ENCODE data around the gene AKAP13.

Gene AKAP13

DNA sequence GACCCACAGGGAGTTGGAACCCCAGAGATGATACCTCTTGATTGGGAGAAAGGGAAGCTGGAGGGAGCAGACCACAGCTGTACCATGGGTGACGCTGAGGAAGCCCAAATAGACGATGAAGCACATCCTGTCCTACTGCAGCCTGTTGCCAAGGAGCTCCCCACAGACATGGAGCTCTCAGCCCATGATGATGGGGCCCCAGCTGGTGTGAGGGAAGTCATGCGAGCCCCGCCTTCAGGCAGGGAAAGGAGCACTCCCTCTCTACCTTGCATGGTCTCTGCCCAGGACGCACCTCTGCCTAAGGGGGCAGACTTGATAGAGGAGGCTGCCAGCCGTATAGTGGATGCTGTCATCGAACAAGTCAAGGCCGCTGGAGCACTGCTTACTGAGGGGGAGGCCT, 201.1 kb downstream of the AKAP13 start:
- peak; percentile 32 for DNase-seq

DNA sequence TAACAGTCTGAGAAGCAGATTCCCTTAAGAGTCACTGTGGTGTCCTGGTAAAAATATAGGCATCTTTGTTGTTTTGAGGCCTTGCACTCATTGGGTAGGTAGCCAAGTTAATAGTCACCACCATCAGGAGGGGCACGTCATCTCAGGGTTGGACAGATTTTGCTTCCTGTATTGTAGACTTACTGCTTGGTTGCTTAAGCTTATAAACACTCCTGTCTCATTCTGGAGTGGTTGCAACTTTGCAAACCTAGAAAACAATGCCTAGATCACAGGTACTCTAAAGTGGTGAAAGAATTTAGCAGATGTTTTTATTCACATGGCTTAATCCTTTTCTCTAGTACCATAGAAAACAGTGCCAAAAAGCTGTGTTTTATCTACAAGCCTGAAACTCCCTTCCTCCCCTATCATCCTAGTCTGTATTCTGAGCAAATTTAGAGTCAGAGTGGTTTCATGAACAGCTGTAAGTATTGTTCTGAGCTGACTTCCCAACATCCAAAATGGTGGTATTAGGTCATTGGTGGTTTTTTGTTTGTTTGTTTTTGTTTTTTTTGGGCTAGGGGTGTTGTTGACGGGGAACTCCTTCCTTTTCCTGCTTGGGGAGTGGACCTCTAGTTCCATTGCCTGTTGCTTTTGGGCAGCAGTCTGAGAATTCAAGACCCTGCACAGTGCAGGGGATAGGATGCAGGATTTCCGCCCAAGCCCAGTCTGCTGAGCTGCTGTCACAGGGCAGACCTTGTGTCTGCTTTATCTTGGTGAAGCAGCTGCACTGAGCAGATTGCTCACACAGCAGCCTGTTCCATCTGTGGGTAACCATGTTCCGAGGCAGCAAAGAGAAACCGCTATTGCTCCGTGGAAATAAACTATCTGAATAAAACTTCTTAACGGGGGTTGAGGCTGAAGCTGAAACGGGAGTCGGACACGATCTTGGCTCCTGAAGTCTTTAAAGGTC, 202.0 kb downstream of the AKAP13 start:
- peak; percentile 60 for DNase-seq

DNA sequence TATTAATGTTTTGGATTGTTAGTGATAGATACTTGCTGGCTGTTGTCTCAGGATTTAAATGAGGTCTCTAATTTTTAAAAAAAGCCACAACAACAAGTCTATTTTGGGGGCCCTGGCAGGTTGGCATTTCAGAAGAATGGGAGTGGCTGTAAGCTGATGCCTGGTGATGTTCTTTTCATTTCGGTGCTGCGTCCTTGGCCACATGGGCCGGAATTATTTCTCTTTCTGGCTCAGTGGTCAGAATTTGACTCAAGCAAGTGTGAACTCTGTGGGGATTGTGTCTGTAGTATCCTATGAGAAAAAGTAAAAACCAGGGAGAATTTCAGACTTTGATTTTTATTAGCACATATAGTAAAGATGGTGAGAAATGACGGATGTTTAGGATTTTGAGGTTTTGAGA, 203.0 kb downstream of the AKAP13 start:
- DNase-seq: no peak

DNA sequence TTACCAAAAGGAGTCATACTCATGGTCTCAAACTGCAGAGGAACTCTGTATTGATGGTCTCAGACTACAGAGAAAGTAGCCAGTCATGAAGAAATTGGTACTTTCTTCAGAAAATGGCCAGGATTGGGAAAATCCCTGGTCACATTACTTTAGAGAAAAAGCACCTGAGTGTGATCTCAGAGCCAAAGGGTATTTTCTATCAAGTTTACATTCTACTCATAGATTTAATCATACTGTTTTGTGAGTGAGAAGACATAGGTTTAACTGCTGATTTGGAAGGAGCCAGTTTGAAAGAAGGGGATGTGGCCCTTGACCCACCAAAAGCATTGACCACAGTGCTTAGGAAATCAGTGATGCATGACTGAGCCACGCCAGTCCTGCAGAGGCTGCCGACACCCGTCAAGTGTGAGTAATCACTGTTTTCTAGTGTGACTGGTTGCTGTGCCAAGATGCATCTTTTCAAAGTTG, 203.6 kb downstream of the AKAP13 start:
- DNase-seq: no peak

DNA sequence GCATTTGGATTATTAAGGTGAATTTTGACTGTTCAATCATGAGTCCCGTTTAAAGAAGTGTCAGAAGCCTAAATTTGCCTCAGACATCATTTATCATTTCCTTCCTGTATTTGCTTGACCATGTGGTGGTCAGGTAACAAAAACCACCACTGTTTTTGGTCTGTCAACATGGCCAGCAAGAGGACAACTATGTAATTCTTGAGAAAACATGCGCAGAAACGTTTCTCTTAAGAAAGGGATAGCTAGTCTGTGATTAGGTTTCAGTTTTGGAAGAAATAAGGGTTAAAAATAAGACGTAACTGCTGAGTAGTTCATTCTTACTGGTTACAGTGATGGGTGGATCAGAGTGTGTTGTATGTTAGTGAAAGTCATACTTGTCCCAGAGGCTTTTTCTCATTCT, 204.5 kb downstream of the AKAP13 start:
- DNase-seq: no peak

DNA sequence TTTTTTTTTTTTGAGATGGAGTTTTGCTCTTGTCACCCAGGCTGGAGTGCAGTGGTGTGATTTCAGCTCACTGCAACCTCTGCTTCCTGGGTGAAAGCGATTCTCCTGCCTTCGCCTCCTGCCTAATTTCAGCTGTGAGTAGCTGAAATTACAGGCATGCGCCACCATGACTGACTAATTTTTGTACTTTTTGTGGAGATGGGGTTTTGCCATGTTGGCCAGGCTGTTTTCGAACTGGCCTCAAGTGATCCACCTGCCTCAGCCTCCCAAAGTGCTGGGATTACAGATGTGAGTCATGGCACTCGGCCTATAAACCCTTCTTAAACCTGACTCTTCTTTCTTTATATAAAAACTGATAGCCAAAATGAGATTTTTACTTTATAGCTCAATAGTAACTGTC, 205.8 kb downstream of the AKAP13 start:
- DNase-seq: peak; percentile 36

DNA sequence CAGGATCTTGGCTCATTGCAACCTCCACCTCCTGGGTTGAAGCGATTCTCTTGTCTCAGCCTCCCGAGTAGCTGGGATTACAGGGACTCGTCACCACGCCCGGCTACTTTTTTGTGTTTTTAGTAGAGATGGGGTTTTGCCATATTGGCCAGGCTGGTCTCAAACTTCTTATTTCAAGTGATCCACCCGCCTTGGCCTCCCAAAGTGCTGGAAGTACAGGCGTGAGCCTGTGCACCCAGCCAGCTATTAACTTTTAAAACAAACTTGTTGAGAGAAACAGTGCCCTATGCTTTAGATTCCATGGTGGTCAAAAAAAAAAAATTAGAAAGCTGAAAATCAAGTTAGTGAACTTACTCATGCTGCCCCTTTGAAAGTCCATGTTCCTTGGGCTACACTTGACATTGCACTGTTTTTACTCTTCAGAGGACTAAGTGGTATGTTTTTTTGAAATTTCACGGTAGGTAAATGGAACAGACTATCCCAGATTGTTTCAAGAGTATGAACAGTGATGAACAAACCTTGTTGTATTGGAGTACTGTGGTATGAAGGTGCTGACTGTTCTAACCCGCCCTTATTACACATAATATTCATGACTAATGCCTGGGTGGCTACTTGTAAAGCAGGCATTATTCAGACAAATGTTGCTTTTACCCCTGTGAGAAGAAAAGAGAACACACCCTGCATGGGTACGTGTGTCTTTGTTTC, 207.5 kb downstream of the AKAP13 start:
- no peak for DNase-seq

DNA sequence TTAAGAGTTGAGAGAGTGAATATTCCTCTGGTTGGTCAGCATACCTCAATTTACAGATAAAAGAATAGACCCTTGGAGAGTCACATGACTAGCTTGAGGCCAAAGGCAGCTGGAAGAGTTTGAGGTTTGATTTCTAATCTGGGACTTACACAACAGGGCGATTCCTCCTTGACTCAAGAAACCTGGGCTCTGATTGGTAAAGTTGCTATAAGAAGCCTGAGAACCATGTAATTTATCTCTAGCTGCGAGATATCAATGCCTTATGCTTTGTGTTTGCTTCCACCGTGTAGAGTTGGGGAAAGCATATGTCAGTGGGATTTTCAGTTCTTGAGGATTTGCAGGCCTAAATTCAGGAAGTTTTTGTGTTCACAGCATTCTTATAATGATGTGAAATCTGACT, 208.3 kb downstream of the AKAP13 start:
- DNase-seq: no peak

DNA sequence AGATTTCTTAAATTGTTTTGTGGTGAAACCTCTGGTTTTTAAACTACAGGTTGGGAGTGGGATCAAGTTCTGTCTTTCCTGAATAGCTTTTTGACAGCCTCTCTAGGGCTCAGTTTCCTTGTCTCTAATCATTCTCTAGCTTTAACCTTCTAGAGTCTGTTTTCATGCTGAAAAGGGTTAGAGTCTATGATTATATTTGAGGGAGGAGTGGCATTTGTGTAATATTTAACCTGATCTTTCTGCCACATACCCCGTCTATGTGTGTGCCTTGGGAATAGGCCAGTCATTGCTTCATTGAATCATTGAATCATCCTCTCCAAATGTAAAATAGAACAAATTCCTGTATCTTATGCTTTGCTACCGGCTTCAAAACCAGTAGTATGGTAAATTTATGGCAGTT, 209.4 kb downstream of the AKAP13 start:
- no peak for DNase-seq

DNA sequence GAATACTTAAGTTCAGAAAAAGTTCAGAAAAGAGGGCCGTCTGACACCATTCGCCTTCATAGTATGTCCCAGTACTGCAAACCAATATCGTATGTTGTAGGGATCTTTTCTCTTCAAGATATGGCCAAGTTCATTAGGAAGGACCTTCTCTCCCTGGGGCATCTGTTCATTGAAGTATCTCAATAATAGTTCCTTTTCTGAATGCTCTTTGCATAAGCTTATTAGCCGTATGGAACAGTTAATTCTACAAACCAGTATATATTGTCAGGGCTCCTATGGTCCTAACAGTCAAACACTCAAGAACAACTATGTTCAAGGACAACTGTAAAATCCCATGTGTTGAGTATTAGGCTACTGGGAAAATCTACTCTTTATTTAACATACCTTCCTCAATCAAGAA, 211.2 kb downstream of the AKAP13 start:
- no peak for DNase-seq

DNA sequence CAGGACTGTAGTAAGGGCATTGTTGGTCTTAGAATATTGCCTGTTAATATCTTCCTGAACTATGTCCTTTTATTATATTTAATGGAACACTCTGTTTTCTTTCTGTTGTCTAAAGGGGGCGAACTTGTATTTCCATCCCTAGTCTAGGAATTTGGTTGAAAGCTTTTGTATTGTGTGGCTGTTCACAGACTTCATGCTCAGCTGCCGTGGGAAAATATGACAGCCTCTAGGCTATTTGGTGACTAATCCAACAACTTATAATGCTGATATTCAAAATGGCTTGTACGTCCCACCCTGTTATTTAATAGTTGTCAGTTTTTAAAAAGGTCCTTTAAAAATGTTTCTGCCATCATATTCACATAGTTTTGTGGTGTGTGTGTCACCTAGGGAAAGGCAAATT, 211.7 kb downstream of the AKAP13 start:
- DNase-seq: no peak

DNA sequence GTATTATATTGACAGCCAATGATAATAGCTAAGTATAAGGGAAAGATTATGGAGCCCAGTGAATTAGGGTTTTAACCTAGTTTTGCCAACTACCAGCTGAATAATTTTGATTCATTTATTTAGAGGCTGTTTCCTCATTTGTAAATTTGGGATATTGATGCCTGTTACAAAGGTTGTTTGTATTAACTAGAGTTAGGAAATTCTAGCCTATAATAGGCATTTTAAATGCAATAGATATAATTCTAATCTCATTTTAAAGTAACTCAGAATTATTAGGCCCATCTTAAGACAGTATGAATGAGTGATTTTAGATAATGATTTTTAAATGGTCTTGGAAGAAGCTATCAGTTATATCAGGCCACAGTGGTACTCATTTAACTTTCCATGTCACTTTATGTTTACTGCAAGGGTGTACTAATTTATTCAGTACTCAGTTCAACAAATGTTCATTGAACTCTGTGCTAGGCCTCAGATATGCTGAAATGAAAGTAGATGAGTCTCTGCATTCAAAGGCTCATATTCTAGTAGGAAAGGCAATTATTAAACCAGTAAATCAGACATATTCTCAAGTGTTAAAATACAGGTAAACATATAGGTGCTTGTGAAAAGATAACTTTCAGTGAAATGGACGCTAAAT, 213.5 kb downstream of the AKAP13 start:
- no peak for DNase-seq

DNA sequence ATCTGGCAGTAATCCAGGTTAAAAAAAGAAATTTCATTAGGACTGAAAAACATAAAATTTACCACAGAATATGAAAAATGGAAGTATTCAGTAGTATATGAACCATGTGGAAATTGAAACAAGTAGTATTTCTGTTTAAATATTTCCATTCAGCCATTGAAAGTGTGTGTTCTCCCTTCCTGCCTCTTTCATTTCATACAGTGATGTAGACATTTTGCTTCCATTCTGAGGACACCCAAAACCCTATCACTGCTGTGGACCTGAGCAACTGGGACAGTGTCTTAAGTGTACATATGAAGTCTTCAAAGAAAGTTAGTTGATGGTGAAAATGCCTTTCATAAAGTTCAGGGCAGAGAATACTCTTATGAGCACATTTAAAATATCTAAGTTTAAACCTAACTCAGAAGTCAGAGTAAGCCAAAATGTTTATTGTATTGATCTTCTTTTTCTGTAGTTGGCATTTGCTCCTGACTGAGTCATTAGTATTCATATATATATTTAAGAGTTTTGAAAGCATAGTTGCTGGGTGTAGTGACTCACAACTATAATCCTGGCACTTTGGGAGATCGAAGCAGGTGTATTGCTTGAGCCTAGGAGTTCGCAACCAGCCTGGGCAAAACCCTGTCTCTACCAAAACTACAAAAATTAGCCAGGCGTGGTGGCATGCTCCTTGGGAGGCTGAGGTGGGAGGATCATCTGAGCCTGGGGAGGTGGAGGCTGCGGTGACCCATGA, 215.6 kb downstream of the AKAP13 start:
- DNase-seq: no peak

DNA sequence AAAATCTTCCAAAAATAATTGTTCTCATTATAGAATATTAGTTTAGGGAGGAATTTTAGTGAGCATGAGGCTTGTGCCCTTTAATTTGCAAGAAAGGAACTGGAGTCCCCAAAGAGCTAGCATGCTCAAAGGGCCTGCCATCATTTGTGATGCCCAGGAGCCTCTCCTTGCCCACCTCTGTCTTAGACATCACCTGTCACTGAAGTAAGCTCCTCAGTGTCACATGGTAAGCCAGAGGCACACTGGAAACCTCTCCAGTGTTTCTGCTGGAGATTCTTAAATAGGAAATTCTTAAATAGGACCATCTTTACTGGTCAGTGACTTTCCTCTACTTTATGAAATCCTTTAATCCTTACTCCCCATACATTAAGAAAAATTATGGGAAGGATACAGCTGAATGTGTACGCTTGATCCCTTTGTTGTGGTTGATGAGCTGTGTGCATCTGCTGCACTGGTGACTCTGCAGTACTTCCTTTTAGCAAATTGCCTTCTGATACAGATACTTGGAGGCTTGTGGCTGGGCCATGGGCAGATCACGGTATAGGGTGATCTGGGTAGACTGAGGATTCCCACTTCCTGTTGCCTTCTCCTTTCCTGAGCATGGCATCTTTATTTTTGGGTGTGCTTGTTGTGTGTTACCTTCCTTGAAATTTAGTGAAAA, 216.9 kb downstream of the AKAP13 start:
- no peak for DNase-seq

DNA sequence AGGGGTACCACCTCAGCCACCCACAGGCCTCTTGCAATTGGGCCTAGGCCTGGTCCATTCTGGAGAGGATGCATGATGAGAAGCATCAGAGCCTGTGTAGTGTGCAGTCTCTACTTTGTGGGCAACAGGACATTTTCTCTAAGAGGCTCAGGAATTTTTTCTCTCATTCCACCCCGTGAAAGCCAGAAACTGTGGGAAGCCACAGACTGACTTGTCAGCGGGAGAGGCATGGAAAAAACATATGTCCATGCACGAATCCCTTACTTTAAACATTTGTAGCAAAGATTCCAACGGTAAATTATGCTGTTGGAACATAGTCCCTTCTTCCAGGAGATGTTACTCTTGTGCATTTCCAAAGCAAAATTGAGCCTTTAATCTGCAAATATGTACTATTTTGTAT, 217.8 kb downstream of the AKAP13 start:
- DNase-seq: no peak

DNA sequence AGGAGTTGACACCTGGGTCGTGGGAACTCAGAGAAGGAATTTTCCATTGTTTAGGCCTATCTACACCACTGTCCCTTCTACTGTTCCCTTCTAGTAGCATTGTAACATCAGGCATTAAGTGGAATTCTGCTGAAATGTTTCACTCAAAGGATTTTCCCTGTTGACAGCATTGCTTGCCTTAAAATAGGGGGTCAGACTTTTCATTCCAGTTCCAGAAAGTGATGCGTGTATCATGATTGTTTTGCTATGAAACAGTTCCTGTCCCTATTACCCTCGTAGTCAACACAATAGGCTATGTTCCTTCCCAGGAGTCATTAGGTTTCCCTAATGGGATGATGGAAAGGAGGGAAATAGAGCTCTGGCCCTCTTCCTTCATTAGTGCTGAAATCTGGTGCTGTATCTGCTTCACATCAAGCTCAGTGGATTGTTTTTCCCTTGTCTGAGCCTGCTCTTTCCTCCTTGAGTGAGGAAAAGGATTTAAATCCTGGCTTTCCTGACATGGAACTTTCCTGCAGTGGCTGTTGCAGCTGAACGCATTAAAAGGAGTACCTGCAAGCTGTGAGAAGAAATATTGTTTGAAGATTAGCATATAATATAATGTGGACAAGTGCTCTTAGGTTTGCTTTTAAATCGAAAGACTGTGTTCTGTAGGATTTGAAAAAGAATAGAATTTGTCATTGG, 218.5 kb downstream of the AKAP13 start:
- no peak for DNase-seq

DNA sequence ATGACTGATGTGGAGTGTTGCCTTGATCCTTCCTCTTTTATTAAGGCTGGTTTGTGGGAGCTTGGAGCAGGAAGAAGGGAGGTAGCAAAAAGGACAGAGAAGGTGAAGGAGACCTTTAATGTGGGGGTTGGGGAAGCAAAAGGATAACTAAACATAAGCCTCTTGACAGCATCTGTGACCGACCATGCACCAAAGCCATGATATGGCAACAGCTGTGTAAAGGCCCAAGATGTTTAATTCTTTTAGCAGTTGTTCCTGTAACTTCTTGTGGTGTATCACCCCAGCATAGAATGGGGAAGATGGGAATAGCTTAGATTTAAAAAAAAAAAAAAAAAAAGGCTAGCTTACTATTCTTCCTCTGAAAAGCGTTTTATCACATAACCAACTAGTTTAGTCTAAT, 219.6 kb downstream of the AKAP13 start:
- no peak for DNase-seq

DNA sequence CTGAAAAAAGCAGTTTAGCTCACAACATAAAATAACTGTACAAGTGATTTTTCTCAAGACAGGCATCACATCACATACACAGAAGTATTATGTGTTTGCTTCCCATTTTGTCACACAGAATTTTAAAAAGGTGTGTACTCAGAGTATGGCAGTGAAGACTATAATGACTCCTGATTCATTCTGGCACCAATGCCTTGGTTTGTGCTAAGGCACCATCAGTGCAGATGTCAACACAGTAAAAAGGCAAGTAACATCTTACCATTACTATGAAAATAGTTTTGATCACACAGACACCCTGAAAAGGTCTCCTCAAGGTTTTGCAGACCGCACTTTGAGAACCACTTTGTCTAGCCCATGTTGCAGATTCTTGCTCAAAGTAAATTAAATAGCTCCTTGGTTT, 222.8 kb downstream of the AKAP13 start:
- DNase-seq: no peak

DNA sequence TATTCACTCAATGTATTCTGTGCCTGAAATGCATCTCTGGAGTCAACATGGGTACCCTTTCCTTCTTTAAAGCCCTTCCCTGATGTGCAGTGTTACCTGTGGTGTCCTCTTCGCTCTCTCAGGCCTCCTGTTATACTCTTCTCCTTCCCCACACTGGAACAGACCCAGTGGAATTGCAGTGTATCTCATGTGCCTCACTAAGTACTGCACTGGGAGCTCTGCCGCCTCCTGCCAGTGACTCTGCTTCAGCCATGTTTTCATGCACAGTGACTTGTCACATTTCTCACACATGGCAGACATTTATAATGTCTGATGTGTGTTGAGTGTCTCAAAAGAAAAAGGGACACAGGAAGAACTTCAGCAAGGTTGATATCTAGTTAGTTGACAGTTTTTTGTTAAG, 223.3 kb downstream of the AKAP13 start:
- DNase-seq: no peak

DNA sequence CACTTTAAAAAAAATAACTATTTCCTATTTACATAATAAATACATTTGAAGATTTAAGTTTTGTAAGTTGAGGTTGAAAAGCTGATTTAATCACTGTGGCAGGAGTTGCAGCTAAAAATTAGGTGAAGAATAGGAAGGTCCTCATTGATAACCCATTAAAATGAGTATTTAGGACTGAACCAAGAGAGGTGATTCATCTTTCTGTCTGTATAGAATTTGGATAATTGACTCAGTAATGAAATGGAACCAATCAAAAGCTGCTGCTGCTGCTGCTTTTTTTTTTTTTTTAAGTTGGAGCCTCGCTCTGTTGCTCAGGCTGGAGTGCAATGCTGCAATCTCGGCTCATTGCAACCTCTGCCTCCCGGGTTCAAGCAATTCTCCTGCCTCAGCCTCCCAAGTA, 223.8 kb downstream of the AKAP13 start:
- DNase-seq: no peak

DNA sequence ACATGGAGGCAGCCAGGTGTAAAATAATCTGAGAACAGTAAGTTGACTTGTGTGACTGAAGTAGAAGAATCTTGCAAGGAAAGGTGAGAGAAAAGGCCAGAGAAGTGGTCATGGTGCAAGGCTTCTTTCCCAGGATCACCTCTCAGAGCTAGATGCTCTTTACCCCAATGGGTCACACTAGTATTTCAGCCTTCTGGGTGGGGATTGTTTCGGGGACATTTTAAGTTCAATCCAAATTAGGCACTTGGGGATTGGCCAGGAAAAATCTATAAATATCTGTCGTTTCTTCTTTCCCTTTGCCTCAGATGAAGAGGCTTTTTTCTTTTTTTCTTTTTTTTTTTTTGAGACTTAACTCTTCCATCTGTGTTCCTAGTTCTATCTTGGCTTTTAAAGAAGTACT, 226.3 kb downstream of the AKAP13 start:
- DNase-seq: no peak

All from activated naive CD4-positive, alpha-beta T cell treated with Interleukin-2 at 50 U/mL for 16 hours (primary cell).